ENCODE data around the gene OR10G6. TPM values are rescaled to one million over a fixed set of nuclear protein-coding genes. Genes with fewer than 3 reads are reported as not detected.

Gene OR10G6
- not detected in 2 replicates for total RNA-seq (2014; rRNA removed; shearing (Covaris generic))

DNA sequence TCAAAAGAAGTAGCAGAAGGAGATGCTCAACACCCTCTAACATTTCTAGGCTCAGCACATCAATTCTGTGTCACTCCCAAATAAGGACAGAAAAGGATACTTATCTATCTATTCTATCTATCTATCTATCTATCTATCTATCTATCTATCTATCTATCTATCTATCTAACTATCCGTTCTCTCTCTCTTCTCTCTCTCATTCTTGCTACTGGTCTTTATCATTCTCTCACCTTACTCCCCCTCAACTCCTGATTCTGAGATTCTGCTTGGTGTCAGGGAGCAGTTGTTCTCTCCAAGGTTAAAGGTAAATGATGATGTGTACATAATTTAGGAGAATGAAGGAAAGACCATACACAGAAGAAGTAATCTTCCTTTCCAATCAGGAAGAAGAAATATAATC is at the start of gene OR10G6:
Gene OR10G6, minus strand, starts transcription at position 43 of the 400 bp plus-strand sequence. Its CDS starts 0 bp downstream, at position 43.

GRCh38 chr11:124041254-124041653 is 46.3 kb upstream of the OR10G6 start, which contains the start of gene OR10G7:
Gene OR10G7, minus strand, starts transcription at chr11:124041325. Its CDS starts 2,324 bp downstream, at chr11:124039001.

DNA sequence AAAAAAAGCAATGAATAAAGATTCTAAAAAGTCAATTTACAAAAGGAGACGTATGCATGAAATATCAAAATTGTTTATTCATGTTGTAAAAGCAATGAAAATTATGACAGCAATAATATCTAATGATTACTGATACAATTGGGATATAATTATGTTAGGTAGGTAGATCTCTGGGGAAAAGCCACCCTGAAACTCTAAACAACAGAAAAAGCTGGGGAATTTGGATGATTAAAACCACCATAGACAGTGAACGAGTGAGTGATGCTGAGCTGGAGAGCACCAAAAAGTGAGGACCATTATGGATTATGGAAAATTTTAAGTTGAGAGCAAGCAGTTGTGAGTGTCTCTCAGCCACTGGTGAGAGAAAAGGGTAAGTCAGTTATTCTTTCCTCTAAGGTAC is 31.5 kb upstream of the OR10G6 start, which contains the start of gene OR10G8:
Gene OR10G8, plus strand, starts transcription at position 301 of the 400 bp plus-strand sequence. CDS start 2,825 bp downstream, outside the sequence.

GRCh38 chr11:124012697-124013096 is 17.7 kb upstream of the OR10G6 start, which contains the start of gene OR10G4:
Gene OR10G4, plus strand, starts transcription at chr11:124012997. Its CDS starts 2,578 bp downstream, at chr11:124015575.

DNA sequence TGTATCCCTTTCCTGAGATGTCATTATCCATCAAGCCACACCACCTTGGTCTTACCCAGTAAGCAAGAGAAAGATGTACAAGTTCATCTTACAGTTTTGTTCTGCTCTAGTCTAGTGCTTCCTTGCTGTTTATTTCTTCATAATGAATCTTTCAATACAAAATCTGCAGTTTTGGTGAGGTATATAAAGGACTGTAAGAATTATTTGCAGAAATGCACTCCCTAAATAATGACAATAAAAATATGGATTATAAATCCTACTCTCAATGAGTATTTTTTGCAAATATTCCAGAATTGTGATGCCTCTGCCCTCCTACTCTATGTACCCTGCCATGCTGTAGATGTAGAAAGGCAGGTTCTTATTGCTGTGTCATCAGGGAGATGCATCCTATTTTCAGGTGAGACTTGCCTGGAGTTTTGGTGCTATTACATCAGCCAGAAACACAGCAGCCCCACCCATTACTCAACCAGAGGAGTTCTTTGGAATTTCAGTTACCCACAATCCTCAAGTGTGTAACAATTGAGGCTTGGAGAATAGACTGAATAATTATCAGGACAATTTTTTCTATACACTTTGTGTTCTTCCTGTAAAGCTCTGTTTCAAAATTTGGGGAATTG is 17.1 kb downstream of the OR10G6 start, which contains the start of gene OR10S1:
Gene OR10S1, minus strand, starts transcription at position 51 of the 617 bp plus-strand sequence. CDS start 117 bp downstream, outside the sequence.

Other genes with a start within 250 kb of the OR10G6 start
- not detected in 2 replicates for gene OR6X1, start 240.6 kb downstream of the OR10G6 start, total RNA-seq (2014; rRNA removed; shearing (Covaris generic))
- gene OR6M1, start 188.8 kb downstream of the OR10G6 start, total RNA-seq (2014; rRNA removed; shearing (Covaris generic)) = not detected in 2 replicates
- not detected in 2 replicates for gene TMEM225, start 109.5 kb downstream of the OR10G6 start, total RNA-seq (2014; rRNA removed; shearing (Covaris generic))
- gene OR8D4, start 93.0 kb downstream of the OR10G6 start, total RNA-seq (2014; rRNA removed; shearing (Covaris generic)) = not detected in 2 replicates
- gene OR4D5, start 55.5 kb downstream of the OR10G6 start, total RNA-seq (2014; rRNA removed; shearing (Covaris generic)) = not detected in 2 replicates
- gene OR6T1, start 51.3 kb downstream of the OR10G6 start, total RNA-seq (2014; rRNA removed; shearing (Covaris generic)) = 0.21 TPM in 1 of 2 replicates, not detected in the other
- not detected in 2 replicates for gene OR10S1, start 17.4 kb downstream of the OR10G6 start, total RNA-seq (2014; rRNA removed; shearing (Covaris generic))
- gene OR10G4, start 17.8 kb upstream of the OR10G6 start, total RNA-seq (2014; rRNA removed; shearing (Covaris generic)) = not detected in 2 replicates
- gene OR10G9, start 27.9 kb upstream of the OR10G6 start, total RNA-seq (2014; rRNA removed; shearing (Covaris generic)) = not detected in 2 replicates
- not detected in 2 replicates for gene OR10G8, start 31.6 kb upstream of the OR10G6 start, total RNA-seq (2014; rRNA removed; shearing (Covaris generic))
- not detected in 2 replicates for gene OR10G7, start 46.2 kb upstream of the OR10G6 start, total RNA-seq (2014; rRNA removed; shearing (Covaris generic))
- gene VWA5A, start 120.3 kb upstream of the OR10G6 start, total RNA-seq (2014; rRNA removed; shearing (Covaris generic)) = 5.5 and 6.9 TPM in 2 replicates
- 0.60 and 1.6 TPM in 2 replicates for gene OR10D3, start 188.2 kb upstream of the OR10G6 start, total RNA-seq (2014; rRNA removed; shearing (Covaris generic))
- gene OR8G1, start 245.9 kb upstream of the OR10G6 start, total RNA-seq (2014; rRNA removed; shearing (Covaris generic)) = 0.38 and 0.64 TPM in 2 replicates

Data from A375 (cell line).